Cerebellar cortex (tissue), 1 donor: ENCODE data around the gene MTNR1B.
A peak's percentile ranks its signal among the peaks of the same experiment; 100 is the strongest.

ENCODE experiments used
- DNase-seq: peaks from one replicate; pipeline ENCODE4 v3.0.0-alpha.2; 2015; ENCODE audit warnings: low spot score

MTNR1B gene

GRCh38 chr11:92978271-92979111 is 9.0 kb downstream of the MTNR1B start:
- DNase-seq = no peak

DNA sequence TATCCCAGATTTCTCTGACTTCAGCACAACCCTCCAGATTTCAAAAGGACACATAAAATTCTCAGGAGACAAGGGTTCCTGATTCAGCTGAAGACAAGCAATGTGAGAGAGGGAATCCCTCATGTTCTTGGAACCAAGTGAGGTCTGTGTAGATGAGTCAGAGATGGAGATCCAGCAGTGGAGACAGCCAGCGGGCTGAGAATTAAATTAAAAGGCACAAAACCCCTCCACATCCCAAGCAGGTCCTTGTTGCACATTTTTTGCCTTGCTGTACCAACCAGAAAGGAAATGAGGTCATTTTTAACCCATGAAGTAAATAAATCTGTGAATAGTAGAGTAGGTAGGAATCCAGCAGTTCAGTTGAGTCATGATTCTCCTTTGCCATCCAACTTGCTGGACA is 9.7 kb downstream of the MTNR1B start:
- DNase-seq = no peak

GRCh38 chr11:92980312-92980711 is 10.9 kb downstream of the MTNR1B start:
- no peak for DNase-seq

DNA sequence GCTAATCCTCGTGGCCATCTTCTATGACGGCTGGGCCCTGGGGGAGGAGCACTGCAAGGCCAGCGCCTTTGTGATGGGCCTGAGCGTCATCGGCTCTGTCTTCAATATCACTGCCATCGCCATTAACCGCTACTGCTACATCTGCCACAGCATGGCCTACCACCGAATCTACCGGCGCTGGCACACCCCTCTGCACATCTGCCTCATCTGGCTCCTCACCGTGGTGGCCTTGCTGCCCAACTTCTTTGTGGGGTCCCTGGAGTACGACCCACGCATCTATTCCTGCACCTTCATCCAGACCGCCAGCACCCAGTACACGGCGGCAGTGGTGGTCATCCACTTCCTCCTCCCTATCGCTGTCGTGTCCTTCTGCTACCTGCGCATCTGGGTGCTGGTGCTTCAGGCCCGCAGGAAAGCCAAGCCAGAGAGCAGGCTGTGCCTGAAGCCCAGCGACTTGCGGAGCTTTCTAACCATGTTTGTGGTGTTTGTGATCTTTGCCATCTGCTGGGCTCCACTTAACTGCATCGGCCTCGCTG is 12.1 kb downstream of the MTNR1B start:
- no peak for DNase-seq

DNA sequence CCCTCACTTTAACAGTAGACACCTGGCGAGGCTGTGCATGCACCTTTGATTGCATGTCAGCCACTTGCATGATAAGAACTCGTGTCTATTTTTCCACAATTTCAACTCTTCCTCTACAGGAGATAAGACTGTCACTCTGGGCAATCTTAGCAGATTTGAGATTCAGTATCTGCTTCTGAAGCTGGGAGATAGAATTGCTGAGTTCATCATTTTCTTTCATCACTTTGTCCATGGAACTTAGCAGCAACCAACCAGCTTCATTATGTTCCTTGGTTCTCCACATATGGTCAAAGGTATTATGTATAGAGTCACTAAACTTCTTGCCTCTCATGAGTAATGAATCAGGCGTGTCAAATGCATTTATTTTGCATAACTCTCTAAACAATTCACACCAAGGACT is 17.1 kb downstream of the MTNR1B start:
- DNase-seq = no peak

GRCh38 chr11:92993004-92993403 is 23.6 kb downstream of the MTNR1B start:
- no peak for DNase-seq

- no peak for DNase-seq
Observed at GRCh38 chr11:93000511-93001476, 31.3 kb downstream of the MTNR1B start.

DNA sequence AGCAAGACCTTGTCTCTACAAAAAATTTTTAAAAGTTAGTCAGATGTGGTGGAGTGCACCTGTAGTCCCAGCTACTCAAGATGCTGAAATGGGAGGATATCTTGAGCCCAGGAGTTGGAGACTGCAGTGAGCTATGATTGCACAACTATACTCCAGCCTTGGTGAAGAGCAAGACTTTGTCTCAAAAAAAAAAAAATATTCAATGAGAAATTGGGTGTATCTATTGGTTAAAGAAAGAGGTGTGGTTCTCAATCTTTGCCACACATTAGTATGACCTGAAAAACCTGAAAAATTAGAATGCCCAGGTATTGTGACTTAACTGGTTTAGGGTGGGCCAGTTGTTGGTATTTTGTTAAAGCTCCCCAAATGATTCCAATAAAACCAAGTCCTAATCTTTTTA is 32.4 kb downstream of the MTNR1B start:
- DNase-seq = no peak

GRCh38 chr11:93002380-93002779 is 32.9 kb downstream of the MTNR1B start:
- no peak for DNase-seq

DNA sequence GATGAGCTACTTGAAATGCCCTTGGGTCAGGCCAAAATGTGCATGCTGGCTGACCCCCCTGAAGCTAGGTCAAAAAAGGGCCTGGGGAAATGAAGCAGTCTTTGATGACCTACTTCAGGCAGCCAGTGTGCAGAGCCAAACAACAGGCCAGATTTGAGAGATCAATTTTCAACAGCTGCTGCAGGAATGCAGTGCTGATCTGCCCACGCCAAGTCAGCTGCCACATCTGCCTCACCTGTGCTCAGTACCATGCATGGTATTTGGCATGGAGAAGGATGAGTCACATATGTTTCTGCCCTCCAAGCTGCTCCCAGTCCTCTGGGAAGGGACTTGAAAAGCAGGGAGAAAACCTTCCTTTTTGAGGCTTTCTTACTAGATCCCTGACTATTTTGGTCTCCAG is 35.8 kb downstream of the MTNR1B start:
- DNase-seq = no peak

GRCh38 chr11:93013646-93014045 is 44.2 kb downstream of the MTNR1B start:
- DNase-seq = no peak

GRCh38 chr11:93016595-93016994 is 47.1 kb downstream of the MTNR1B start:
- no peak for DNase-seq

GRCh38 chr11:93017821-93018690 is 48.6 kb downstream of the MTNR1B start:
- DNase-seq = no peak

DNA sequence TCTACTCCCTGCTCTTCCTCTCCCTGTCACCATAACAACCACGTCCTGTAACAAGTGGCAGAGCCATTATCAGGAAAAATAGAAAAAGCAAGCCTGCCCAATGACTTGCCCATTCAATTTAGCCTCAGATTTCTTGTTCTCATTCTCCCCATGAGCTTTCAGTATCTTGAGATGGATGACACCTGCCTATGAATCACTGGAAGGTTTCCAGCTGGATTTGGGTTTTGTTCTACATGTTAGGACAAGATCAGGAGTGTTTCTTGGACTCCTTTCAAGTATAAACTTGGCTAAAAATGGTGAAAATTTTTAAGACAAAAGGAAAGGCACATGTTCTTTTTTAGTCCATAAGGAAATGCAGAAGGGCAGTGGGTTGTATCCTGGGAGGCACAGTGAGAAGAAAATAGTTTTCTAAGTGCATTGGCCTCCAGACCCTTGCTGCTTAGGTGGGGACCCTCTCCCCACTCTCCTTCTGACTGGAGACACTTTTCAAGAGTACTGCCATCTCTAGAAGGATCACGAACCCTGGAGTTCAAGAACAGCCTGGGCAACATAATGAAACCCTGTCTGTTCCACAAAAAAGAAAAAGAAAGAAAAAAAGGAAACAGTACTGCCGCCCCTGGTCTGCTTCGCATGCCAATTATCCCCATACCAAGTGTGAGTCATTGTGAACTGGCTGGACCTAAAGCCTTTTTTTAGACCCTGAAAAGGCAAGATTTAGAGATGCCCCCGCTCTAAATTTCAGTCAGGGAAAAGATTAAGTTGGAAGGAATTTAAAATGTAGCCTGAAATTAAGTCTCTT is 51.0 kb downstream of the MTNR1B start:
- peak; percentile 5 for DNase-seq

- no peak for DNase-seq
Observed at GRCh38 chr11:93024369-93024768, 54.9 kb downstream of the MTNR1B start.

- no peak for DNase-seq
Observed at GRCh38 chr11:93025558-93026255, 56.3 kb downstream of the MTNR1B start.

GRCh38 chr11:93028960-93029522 is 59.6 kb downstream of the MTNR1B start:
- DNase-seq = no peak

DNA sequence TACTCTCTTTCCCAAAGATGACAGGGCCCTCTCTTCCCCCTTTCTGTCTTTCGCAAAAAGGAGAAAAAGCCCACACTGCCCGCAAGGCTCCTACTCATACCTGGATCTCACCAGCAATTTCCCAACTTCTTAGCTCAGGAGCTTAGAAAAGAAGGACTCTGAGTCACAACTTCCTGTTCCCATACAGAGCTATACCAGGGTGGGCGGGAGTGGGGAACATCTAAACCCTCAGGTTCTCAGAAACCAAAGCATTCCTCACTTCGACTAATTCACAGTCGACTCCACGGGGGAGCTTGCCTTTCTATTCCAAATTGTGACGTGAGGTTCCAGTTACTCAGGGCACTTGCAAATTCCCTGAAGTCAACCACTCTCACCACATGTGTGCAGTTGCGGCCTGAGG is 61.9 kb downstream of the MTNR1B start:
- DNase-seq = no peak
